DOHH2 (cell line): ENCODE data around the gene DGKB.

ENCODE experiments used
- H3F3A ChIP-seq: fragments of 200-600 bp; sonication (generic), shearing (Covaris generic); 2 replicates; pipeline ENCODE4 v1.6.0; 2016; ENCODE audit warnings: antibody characterized with exemption, mild to moderate bottlenecking; ENCODE audit not compliant: control insufficient read depth, insufficient read depth
- H3K27ac ChIP-seq: fragments of 200-600 bp; sonication (generic); 2 replicates; pipeline ENCODE4 v1.5.1; 2014; ENCODE audit warnings: low read depth, mild to moderate bottlenecking, low read length, moderate library complexity
- H3K27me3 ChIP-seq: fragments of 200-600 bp; sonication (generic); 2 replicates; pipeline ENCODE4 v1.6.1; 2014; ENCODE audit warnings: mild to moderate bottlenecking, low read length, mixed read lengths; ENCODE audit not compliant: control insufficient read depth
- H3K36me3 ChIP-seq: fragments of 200-600 bp; sonication (generic); 2 replicates; pipeline ENCODE4 v1.6.1; 2014; ENCODE audit warnings: mild to moderate bottlenecking, low read length, moderate library complexity, mixed read lengths; ENCODE audit not compliant: control insufficient read depth
- H3K4me1 ChIP-seq: fragments of 200-600 bp; sonication (generic); 2 replicates; pipeline ENCODE4 v1.6.1; 2014; ENCODE audit warnings: mild to moderate bottlenecking, low read length, mixed read lengths; ENCODE audit not compliant: control insufficient read depth
- H3K4me2 ChIP-seq: fragments of 200-600 bp; sonication (generic); 2 replicates; pipeline ENCODE4 v1.6.0; 2014; ENCODE audit warnings: mild to moderate bottlenecking, low read length, moderate library complexity
- H3K4me3 ChIP-seq: fragments of 200-600 bp; sonication (generic); 2 replicates; pipeline ENCODE4 v1.5.1; 2014; ENCODE audit warnings: mild to moderate bottlenecking, low read length, mixed read lengths
- H3K79me2 ChIP-seq: fragments of 200-600 bp; sonication (generic); 2 replicates; pipeline ENCODE4 v1.6.1; 2014; ENCODE audit warnings: mild to moderate bottlenecking, low read length, mixed read lengths; ENCODE audit not compliant: control insufficient read depth
- H3K9me2 ChIP-seq: fragments of 200-600 bp; sonication (generic); replicated peaks from 2 replicates; pipeline ENCODE4 v1.6.1; 2014; ENCODE audit warnings: mild to moderate bottlenecking, low read length, mixed read lengths; ENCODE audit not compliant: control insufficient read depth
- H3K9me3 ChIP-seq: fragments of 200-600 bp; sonication (generic); 2 replicates; pipeline ENCODE4 v1.6.1; 2014; ENCODE audit warnings: antibody characterized with exemption, low read length, mixed read lengths; ENCODE audit not compliant: control insufficient read depth, insufficient read depth
- H4K20me1 ChIP-seq: fragments of 200-600 bp; sonication (generic); 2 replicates; pipeline ENCODE4 v1.6.0; 2014; ENCODE audit warnings: low read depth, mild to moderate bottlenecking, antibody characterized with exemption, low read length, moderate library complexity; ENCODE audit not compliant: control insufficient read depth, insufficient read depth
- EZH2phosphoT487 ChIP-seq: fragments of 200-600 bp; sonication (generic); IDR thresholded peaks from 2 replicates; pipeline ENCODE4 v1.6.1; 2017; ENCODE audit warnings: borderline replicate concordance, mild to moderate bottlenecking, antibody characterized with exemption, low read length, moderate library complexity, mixed read lengths
- TF ChIP-seq, protein P1 (sequence below): fragments of 200-600 bp; sonication (generic); IDR thresholded peaks from one replicate; pipeline ENCODE4 v1.5.1; 2014; ENCODE audit warnings: antibody characterized with exemption, mild to moderate bottlenecking, low read depth, low read length; ENCODE audit not compliant: poor library complexity, severe bottlenecking

DGKB gene

DNA sequence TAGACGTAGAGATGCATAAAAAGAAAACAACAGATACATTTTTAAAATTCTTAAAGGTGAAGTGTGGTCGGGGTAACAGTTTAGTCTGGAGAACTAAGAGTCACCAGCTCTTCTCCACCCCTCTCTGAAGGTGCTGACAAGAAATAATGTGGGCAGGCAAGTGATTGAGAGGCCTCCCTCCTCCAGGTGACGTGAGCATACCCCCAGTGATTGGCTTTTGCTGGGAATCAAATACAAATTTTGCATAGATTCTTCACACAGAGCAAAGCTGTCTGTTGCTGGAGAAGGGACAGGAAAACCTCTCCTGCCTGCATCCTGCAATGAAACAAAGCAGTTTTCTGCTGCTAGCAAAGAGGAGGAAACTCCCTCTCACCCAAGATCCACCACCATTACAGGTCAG is 115.0 kb downstream of the DGKB start:
- Histone ChIP-seq H3K79me2 (no peaks in the 10 kb centered on the region), H4K20me1 (no peaks in the 10 kb centered on the region), H3K9me3 (no peaks in the 10 kb centered on the region), H3K4me2 (no peak overlapping the region), H3K9me2 (no peaks in the 10 kb centered on the region), H3K36me3 (no peaks in the 10 kb centered on the region), H3K4me3 (no peak overlapping the region), H3K27me3 (no peaks in the 10 kb centered on the region), H3K27ac (no peak overlapping the region), H3F3A (no peaks in the 10 kb centered on the region), H3K4me1 (no peaks in the 10 kb centered on the region)
- TF ChIP-seq, protein P1, sequence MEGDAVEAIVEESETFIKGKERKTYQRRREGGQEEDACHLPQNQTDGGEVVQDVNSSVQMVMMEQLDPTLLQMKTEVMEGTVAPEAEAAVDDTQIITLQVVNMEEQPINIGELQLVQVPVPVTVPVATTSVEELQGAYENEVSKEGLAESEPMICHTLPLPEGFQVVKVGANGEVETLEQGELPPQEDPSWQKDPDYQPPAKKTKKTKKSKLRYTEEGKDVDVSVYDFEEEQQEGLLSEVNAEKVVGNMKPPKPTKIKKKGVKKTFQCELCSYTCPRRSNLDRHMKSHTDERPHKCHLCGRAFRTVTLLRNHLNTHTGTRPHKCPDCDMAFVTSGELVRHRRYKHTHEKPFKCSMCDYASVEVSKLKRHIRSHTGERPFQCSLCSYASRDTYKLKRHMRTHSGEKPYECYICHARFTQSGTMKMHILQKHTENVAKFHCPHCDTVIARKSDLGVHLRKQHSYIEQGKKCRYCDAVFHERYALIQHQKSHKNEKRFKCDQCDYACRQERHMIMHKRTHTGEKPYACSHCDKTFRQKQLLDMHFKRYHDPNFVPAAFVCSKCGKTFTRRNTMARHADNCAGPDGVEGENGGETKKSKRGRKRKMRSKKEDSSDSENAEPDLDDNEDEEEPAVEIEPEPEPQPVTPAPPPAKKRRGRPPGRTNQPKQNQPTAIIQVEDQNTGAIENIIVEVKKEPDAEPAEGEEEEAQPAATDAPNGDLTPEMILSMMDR: no peak
- no peak for TF ChIP-seq EZH2phosphoT487

DNA sequence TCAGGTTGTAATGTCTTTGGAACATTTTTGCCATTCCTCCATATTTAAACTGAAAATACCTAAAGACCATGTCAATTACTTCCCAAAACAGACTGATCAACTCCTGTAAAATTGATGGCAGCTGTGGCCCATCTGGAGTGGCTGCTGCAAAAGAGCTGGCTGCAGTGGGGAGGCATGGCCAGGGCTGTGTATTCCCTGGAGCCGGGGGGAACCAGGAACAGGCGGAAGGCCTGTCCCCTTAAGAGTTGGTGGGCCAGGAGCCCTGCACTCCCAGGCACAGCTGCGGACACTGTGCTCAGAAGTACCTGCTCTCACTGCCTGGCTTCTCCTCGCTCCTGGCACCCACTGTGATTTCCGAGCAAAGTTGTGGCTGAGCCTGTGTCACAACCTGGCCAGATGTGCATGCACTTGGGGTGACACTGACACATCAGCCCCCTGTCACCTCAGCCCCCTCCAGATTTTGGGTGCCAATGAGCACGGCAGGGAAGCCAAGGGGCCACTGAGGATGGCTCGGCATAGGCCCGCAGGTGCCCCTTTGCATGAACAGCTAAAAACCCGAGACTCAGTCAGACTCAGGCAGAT is 116.1 kb downstream of the DGKB start:
- Histone ChIP-seq H3K4me3 (no peak overlapping the region), H3F3A (no peaks in the 10 kb centered on the region), H3K27me3 (no peaks in the 10 kb centered on the region), H3K4me2 (no peak overlapping the region), H3K9me2 (no peaks in the 10 kb centered on the region), H3K36me3 (no peaks in the 10 kb centered on the region), H4K20me1 (no peaks in the 10 kb centered on the region), H3K79me2 (no peaks in the 10 kb centered on the region), H3K4me1 (no peaks in the 10 kb centered on the region), H3K27ac (no peak overlapping the region), H3K9me3 (no peaks in the 10 kb centered on the region)
- TF ChIP-seq EZH2phosphoT487: no peak
- TF ChIP-seq, protein P1: no peak

DNA sequence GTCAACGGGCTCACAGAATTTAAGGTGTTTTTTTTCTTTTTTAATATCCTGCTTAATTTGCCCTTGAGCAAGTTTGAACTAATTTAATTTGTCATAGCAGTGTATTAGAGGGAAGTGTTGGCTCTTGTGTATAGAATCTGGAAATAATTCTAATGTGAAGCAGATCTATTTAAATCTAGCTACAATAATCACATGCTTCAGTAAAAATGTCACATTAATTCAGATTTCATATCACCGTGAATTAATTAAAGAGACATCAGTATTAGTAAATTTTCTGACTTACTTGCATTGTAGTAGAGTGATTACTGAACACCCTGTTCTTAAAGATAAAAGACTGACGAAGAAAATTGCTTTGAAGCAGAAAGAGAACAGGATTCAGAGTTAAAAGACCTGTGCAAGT is 124.7 kb downstream of the DGKB start:
- Histone ChIP-seq H3F3A (no peaks in the 10 kb centered on the region), H3K4me1 (no peaks in the 10 kb centered on the region), H3K27ac (no peak overlapping the region), H3K9me2 (no peaks in the 10 kb centered on the region), H3K4me3 (no peak overlapping the region), H3K27me3 (no peaks in the 10 kb centered on the region), H3K9me3 (peaks cover 13% of the 10 kb centered on the region; the same call in 1 of the 2 replicates), H4K20me1 (no peaks in the 10 kb centered on the region), H3K4me2 (no peak overlapping the region), H3K79me2 (no peaks in the 10 kb centered on the region), H3K36me3 (no peaks in the 10 kb centered on the region)
- TF ChIP-seq, protein P1: no peak
- TF ChIP-seq EZH2phosphoT487: no peak
